K562 (cell line): ENCODE measurements around the gene PDZK1IP1. TPM values are rescaled to one million over a fixed set of nuclear protein-coding genes. Genes with fewer than 3 reads are reported as not detected.
"Not testable (repeated sequence)": the region's sequence is repeated elsewhere in the genome, so short reads cannot be mapped to it uniquely, and the experiment has no call there.

Source experiments
- ATAC-seq: fragments of 200-7000 bp; cut with Tn5 transposase; 3 replicates; pipeline ENCODE4 v1.9.1; 2020; ENCODE audit warnings: moderate library complexity
- BruUV-seq: library from RNA; stranded (reverse); fragments of 400-500 nt; replicated peaks from 2 replicates; lab custom pipeline; 2021; lab: Mats Ljungman, UMichigan
- CTCF ChIA-PET: fragments of 300-600 bp; formaldehyde crosslinking; extraction: SDS; loops from one replicate; lab custom pipeline; 2021; ENCODE audit warnings: low intra/inter-chr PET ratio; lab: Yijun Ruan, JAX
- POLR2A ChIA-PET: fragments of 300-600, 350-650 bp; sonication (Branson Sonifier 250); formaldehyde crosslinking; extraction: SDS; loops from one replicate; lab custom pipeline; 2021; ENCODE audit warnings: antibody characterized with exemption, inconsistent platforms; lab: Yijun Ruan, JAX
- DNase-seq, 4 experiments: peaks; one replicate each; pipeline versions ENCODE4 v3.0.0 to v3.0.0-alpha.2; 2011 to 2018; ENCODE audit warnings: low spot score in 3 of 4, mixed read lengths in 3 of 4; ENCODE audit errors: extremely low read depth in 1 of 4
- FAIRE-seq: peaks from 2 replicates; lab custom pipeline; 2011; peaks lifted over from hg19 to GRCh38; lab: Jason Lieb, UNC
- H2AFZ ChIP-seq: 2 replicates; pipeline ENCODE4 v1.6.0; 2011; ENCODE audit warnings: low read depth, low read length, control low read depth, inconsistent platforms
- H3K27ac ChIP-seq: fragments of 200-600 bp; 3 replicates; pipeline ENCODE4 v1.8.0; 2011; ENCODE audit warnings: low read depth, mild to moderate bottlenecking, control low read depth, inconsistent platforms, low read length, moderate library complexity, mixed read lengths; ENCODE audit errors: extremely low read depth
- H3K27me3 ChIP-seq, 2 experiments: fragments of 300-600 bp in 1 of 2; 2 replicates in 1 of 2; 3 replicates in 1 of 2; pipeline versions ENCODE4 v1.6.0 to v1.8.0; 2011; ENCODE audit warnings: inconsistent platforms in 2 of 2, low read length in 2 of 2, mild to moderate bottlenecking in 1 of 2, mixed read lengths in 1 of 2, moderate library complexity in 1 of 2; ENCODE audit not compliant: control insufficient read depth in 2 of 2, insufficient read depth in 2 of 2
- H3K36me3 ChIP-seq: fragments of 300-600 bp; 3 replicates; pipeline ENCODE4 v1.8.0; 2011; ENCODE audit warnings: mild to moderate bottlenecking, low read length, inconsistent platforms; ENCODE audit not compliant: control insufficient read depth, insufficient read depth
- H3K4me1 ChIP-seq, 2 experiments: fragments of 200-600 bp in 1 of 2; replicated peaks in 1 of 2; 2 replicates in 1 of 2; 3 replicates in 1 of 2; pipeline versions ENCODE4 v1.5.1 to v1.8.0; 2011; ENCODE audit warnings: inconsistent platforms in 2 of 2, low read length in 2 of 2, mild to moderate bottlenecking in 1 of 2, mixed read lengths in 1 of 2, moderate library complexity in 1 of 2; ENCODE audit not compliant: control insufficient read depth in 2 of 2, insufficient read depth in 2 of 2
- H3K4me2 ChIP-seq: 2 replicates; pipeline ENCODE4 v1.6.1; 2011; ENCODE audit warnings: low read length, control low read depth, inconsistent platforms, mixed read lengths; ENCODE audit not compliant: insufficient read depth
- H3K4me3 ChIP-seq: fragments of 200-600 bp; sonication (generic), shearing (Covaris generic); 2 replicates; pipeline ENCODE4 v1.5.1; 2016; ENCODE audit warnings: control low read depth, inconsistent platforms
- H3K79me2 ChIP-seq: fragments of 200-600 bp; 3 replicates; pipeline ENCODE4 v1.8.0; 2011; ENCODE audit warnings: low read length, inconsistent platforms; ENCODE audit not compliant: control insufficient read depth, insufficient read depth
- H3K9ac ChIP-seq, 2 experiments: 2 replicates each; pipeline versions ENCODE4 v1.6.0 to v1.6.1; 2011; ENCODE audit warnings: low read depth in 2 of 2, low read length in 2 of 2, control low read depth in 1 of 2, inconsistent platforms in 1 of 2, mild to moderate bottlenecking in 1 of 2, mixed read lengths in 1 of 2; ENCODE audit not compliant: insufficient read depth in 1 of 2
- H3K9me1 ChIP-seq: one replicate; pipeline ENCODE4 v1.6.0; 2011; ENCODE audit warnings: inconsistent platforms, mild to moderate bottlenecking, low read length, moderate library complexity; ENCODE audit not compliant: control insufficient read depth, insufficient read depth
- H3K9me3 ChIP-seq: replicated peaks from 2 replicates; pipeline ENCODE4 v1.5.1; 2011; ENCODE audit warnings: low read depth, low read length, inconsistent platforms; ENCODE audit not compliant: control insufficient read depth, insufficient read depth
- H4K20me1 ChIP-seq: replicated peaks from 2 replicates; pipeline ENCODE4 v1.6.1; 2011; ENCODE audit warnings: low read length, inconsistent platforms, mixed read lengths; ENCODE audit not compliant: control insufficient read depth, insufficient read depth
- EGR1 ChIP-seq: fragments of 450-650 bp; conservative IDR thresholded peaks from 2 replicates; pipeline ENCODE4 v1.6.1; 2017; ENCODE audit warnings: mild to moderate bottlenecking
- ELK1 ChIP-seq: sonication (generic); formaldehyde crosslinking; IDR thresholded peaks from 2 replicates; pipeline ENCODE4 v1.8.1; 2022; ENCODE audit warnings: missing genetic modification reagents
- MXD1 ChIP-seq: fragments of 250-450 bp; sonication (Bioruptor Pico); IDR thresholded peaks from 2 replicates; pipeline ENCODE4 v1.8.0; 2021; ENCODE audit warnings: borderline replicate concordance, mild to moderate bottlenecking, moderate library complexity; ENCODE audit not compliant: poor library complexity, severe bottlenecking
- ZNF274 ChIP-seq: IDR thresholded peaks from 2 replicates; pipeline ENCODE4 v1.6.1; 2011; ENCODE audit warnings: low read depth, mild to moderate bottlenecking, low read length, moderate library complexity, borderline replicate concordance
- WGBS: fragments of 100-300 bp; shearing (Covaris generic); methylation state at CpG from one replicate; pipeline ENCODE4 v1.1.6; 2016; ENCODE audit warnings: low coverage, mixed read lengths; ENCODE audit not compliant: insufficient coverage; ENCODE audit errors: missing lambda C conversion rate; 5-methylcytosine and 5-hydroxymethylcytosine counted together
- in situ Hi-C: fragments of 300-500 bp; cut with MboI; formaldehyde crosslinking; loops from 4 replicates; pipeline ENCODE4 v1.15.0; 2018; ENCODE audit warnings: inconsistent platforms, mixed read lengths
- intact Hi-C: fragments of 100-400 bp; cut with micrococcal nuclease; formaldehyde crosslinking; loops from 2 replicates; pipeline ENCODE4 v1.14.2; 2022
- polyA plus RNA-seq, 8 experiments: library from polyadenylated mRNA; depleted of rRNA in 4 of 8; stranded (reverse) in 5 of 8; unstranded in 3 of 8; fragments of >200 nt; fragmentation: Nextera tagmentation in 2 of 8; fragmentation: Illumina TruSeq in 1 of 8; extraction: Ambion mirVana in 2 of 8; extraction: Trizol in 1 of 8; gene quantifications; 2 replicates each; pipeline versions ENCODE4 v1.2.1 to v1.2.3, GENCODE V29; 2011 to 2014; ENCODE audit warnings: inconsistent platforms in 1 of 8, missing spikeins in 1 of 8
- total RNA-seq, 7 experiments: library from RNA; depleted of rRNA in 6 of 7; stranded (reverse); fragments of >200 nt in 6 of 7; fragmentation: Illumina TruSeq in 2 of 7; extraction: Trizol in 2 of 7; gene quantifications; 2 replicates each; pipeline versions ENCODE4 v1.2.1 to v1.2.3, GENCODE V29; 2011 to 2021; ENCODE audit warnings: low replicate concordance in 1 of 7

Gene PDZK1IP1
- total and polyA plus RNA-seq, 9 of the 15 experiments (the other 6 are each of a cell fraction or from before 2014, with no cell fraction given), result 0.17 to 0.68 (median 0.53) TPM; not detected in 2

GRCh38 chr1:47140358-47140757 is 49.5 kb downstream of the PDZK1IP1 start:
- ATAC-seq, CTCF ChIA-PET, in situ Hi-C loops, H3K4me2 ChIP-seq, POLR2A ChIA-PET, BruUV-seq, H2AFZ ChIP-seq, H3K36me3 ChIP-seq, H3K4me1 ChIP-seq, H3K27me3 ChIP-seq, intact Hi-C loops, H3K9me1 ChIP-seq, H3K79me2 ChIP-seq, H3K27ac ChIP-seq, H4K20me1 ChIP-seq, DNase-seq, H3K4me3 ChIP-seq, H3K9ac ChIP-seq, H3K9me3 ChIP-seq: not testable (repeated sequence)
- WGBS, result 0% methylated on average over 3 of the region's 3 CpGs
- peak; percentile 58 for FAIRE-seq

GRCh38 chr1:47137925-47138615 is 51.8 kb downstream of the PDZK1IP1 start:
- no peaks in the 10 kb centered on the region for H3K9me3 ChIP-seq
- H4K20me1 ChIP-seq, result no peaks in the 10 kb centered on the region
- no peak overlapping the region for H3K4me3 ChIP-seq
- ATAC-seq, result peak; percentile 49; the same call in 2 of the 3 replicates
- CTCF ChIA-PET, result no interaction called here
- H3K27ac ChIP-seq, result no peak overlapping the region
- POLR2A ChIA-PET, result interaction anchor here (0.7 to 1.8 kb wide), 2 partner anchors 13 to 17 kb away, joined by 3 to 4 read pairs; no protein-coding TSS in a partner anchor
- H3K4me2 ChIP-seq, result no peak overlapping the region
- intact Hi-C loops, result no loop called here
- H3K9ac ChIP-seq, result no peak overlapping the region
- H3K79me2 ChIP-seq, result no peaks in the 10 kb centered on the region
- FAIRE-seq, result no peak
- 2% methylated on average over 5 of the region's 5 CpGs for WGBS
- no peaks in the 10 kb centered on the region for H3K9me1 ChIP-seq
- H3K4me1 ChIP-seq, result no peaks in the 10 kb centered on the region; a peak in 1 of 5 replicates
- TF ChIP-seq EGR1, result 0 out of 2 replicates have a peak, but pooled peaks have one; percentile 28
- TF ChIP-seq ELK1 (CRISPR knock-in tag), result no peak
- no peak for TF ChIP-seq ZNF274
- TF ChIP-seq MXD1 (CRISPR knock-in tag), result no peak
- in situ Hi-C loops, result no loop called here
- no peak for DNase-seq
- H3K27me3 ChIP-seq, result no peaks in the 10 kb centered on the region; a peak in 2 of 5 replicates
- BruUV-seq, result no TSS peak
- H2AFZ ChIP-seq, result no peak overlapping the region
- H3K36me3 ChIP-seq, result no peaks in the 10 kb centered on the region
